CD4-positive, alpha-beta T cell (primary cell): ENCODE data around the gene HK1. TPM values are rescaled to one million over a fixed set of nuclear protein-coding genes. Genes with fewer than 3 reads are reported as not detected.

Experiments used
- ATAC-seq: fragments of 200-7000 bp; cut with Tn5 transposase; one replicate; pipeline ENCODE4 v1.10.0; 2022; ENCODE audit warnings: mild to moderate bottlenecking; ENCODE audit not compliant: poor library complexity
- CTCF ChIA-PET: fragments of 350-600 bp; sonication (Branson Sonifier 250); formaldehyde crosslinking; loops from one replicate; lab custom pipeline; 2021; ENCODE audit warnings: antibody characterized with exemption, inconsistent platforms; lab: Charles Lee
- POLR2A ChIA-PET: fragments of 350-600 bp; sonication (Branson Sonifier 250); formaldehyde crosslinking; loops from one replicate; lab custom pipeline; 2021; ENCODE audit warnings: antibody characterized with exemption, inconsistent platforms; lab: Charles Lee
- DNase-seq, 14 experiments: peaks; one replicate each; pipeline ENCODE4 v3.0.0-alpha.2; 2013 to 2020; ENCODE audit warnings: mixed read lengths in 2 of 14
- H3K27ac ChIP-seq, 2 donors: one replicate each; pipeline versions ENCODE4 v1.5.1 to v1.7.0; 2013; ENCODE audit warnings: low read length in 2 of 2, low read depth in 1 of 2, mild to moderate bottlenecking in 1 of 2
- H3K27me3 ChIP-seq, 2 experiments: 1 replicate in 1 of 2; 2 replicates in 1 of 2; pipeline versions ENCODE4 v1.6.1 to v1.7.0; 2013; ENCODE audit warnings: low read length in 2 of 2, control low read depth in 1 of 2, mild to moderate bottlenecking in 1 of 2, moderate library complexity in 1 of 2; ENCODE audit not compliant: insufficient read depth in 2 of 2, control insufficient read depth in 1 of 2
- H3K36me3 ChIP-seq: one replicate; pipeline ENCODE4 v1.6.1; 2013; ENCODE audit warnings: low read length, control low read depth; ENCODE audit not compliant: insufficient read depth
- H3K4me1 ChIP-seq: one replicate; pipeline ENCODE4 v1.6.1; 2013; ENCODE audit warnings: low read length, control low read depth; ENCODE audit not compliant: insufficient read depth
- H3K4me3 ChIP-seq: one replicate; pipeline ENCODE4 v1.5.1; 2013; ENCODE audit warnings: mild to moderate bottlenecking, low read length, moderate library complexity
- H3K9me3 ChIP-seq, 2 experiments: 1 replicate in 1 of 2; 2 replicates in 1 of 2; pipeline versions ENCODE4 v1.6.1 to v1.7.0; 2013; ENCODE audit warnings: low read length in 2 of 2, mild to moderate bottlenecking in 2 of 2, control low read depth in 1 of 2, moderate library complexity in 1 of 2; ENCODE audit not compliant: control insufficient read depth in 1 of 2, insufficient read depth in 1 of 2
- H3K27ac Mint-ChIP-seq: one replicate; pipeline ENCODE4 v1.8.0; 2020; ENCODE audit warnings: mixed read lengths
- H3K27me3 Mint-ChIP-seq: one replicate; pipeline ENCODE4 v1.8.0; 2021; ENCODE audit warnings: mixed read lengths
- H3K36me3 Mint-ChIP-seq: one replicate; pipeline ENCODE4 v1.8.0; 2021; ENCODE audit warnings: low read depth, mixed read lengths
- H3K4me1 Mint-ChIP-seq: one replicate; pipeline ENCODE4 v1.8.0; 2021; ENCODE audit warnings: low read depth, mixed read lengths
- H3K4me3 Mint-ChIP-seq: one replicate; pipeline ENCODE4 v1.8.0; 2020; ENCODE audit warnings: mild to moderate bottlenecking, mixed read lengths
- H3K9me3 Mint-ChIP-seq: one replicate; pipeline ENCODE4 v1.8.0; 2020; ENCODE audit warnings: mixed read lengths
- CTCF ChIP-seq: fragments of 200-600 bp; IDR thresholded peaks from one replicate; pipeline ENCODE4 v1.8.0; 2022; ENCODE audit warnings: antibody characterized with exemption, mild to moderate bottlenecking
- intact Hi-C, 2 experiments: fragments of 100-400 bp; cut with DNase I in 1 of 2; cut with micrococcal nuclease in 1 of 2; formaldehyde crosslinking; loops; one replicate each; pipeline versions ENCODE4 v1.15.1 to v1.9.0; 2023 to 2025; cut with DNase I, micrococcal nuclease
- total RNA-seq, 174 experiments: library from RNA in 2 of 174; stranded (reverse) in 2 of 174; gene quantifications; one replicate each; pipeline ENCODE4 v1.2.3 and lab custom pipeline; 2021 to 2026

HK1 gene
- total RNA-seq, 2 experiments from 2014 or later: 45.6 to 48.1 TPM

DNA sequence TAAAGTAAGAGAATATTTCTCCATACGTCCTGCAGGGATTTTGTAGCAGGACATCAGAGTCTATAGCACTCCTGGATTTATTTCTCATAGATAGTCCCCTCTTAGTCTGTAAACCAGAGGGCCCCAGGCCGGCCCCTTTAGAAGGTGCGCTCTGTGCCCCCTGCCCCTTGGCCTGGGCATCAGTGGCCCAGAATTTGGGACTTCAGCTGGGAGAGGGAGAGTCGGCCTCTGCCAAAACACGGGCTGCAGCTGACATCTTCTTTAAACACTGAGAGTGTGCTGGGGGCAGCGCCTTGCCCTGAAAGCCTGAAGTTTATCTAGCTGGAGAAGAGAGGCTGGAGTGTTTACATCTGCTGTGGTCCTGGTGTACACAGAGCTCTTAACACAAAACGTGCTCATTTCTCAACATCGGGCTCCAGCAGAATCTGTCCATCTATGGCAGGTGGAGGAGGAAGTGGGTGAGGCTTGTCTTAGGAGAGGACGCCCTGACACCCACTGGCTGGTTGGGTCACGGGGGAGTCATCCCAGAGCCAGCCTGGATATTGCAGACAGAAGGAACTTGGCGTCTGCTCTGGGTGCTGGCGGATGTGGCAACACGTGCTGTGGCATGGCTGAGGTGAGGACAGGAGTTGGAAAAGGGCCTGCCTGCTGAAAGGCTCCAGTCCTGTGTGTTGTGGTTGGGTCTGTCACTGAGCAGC lies 143.5 kb downstream of the HK1 start:
- Mint-ChIP-seq H3K36me3 (no peaks in the 10 kb centered on the region), H3K27me3 (no peaks in the 10 kb centered on the region), H3K4me3 (no peak overlapping the region), H3K9me3 (no peaks in the 10 kb centered on the region), H3K4me1 (peaks cover 44% of the 10 kb centered on the region), H3K27ac (peak overlapping the region; percentile 53)
- DNase-seq (no peak), ATAC-seq (no peak)
- Histone ChIP-seq H3K4me1 (peaks cover 54% of the 10 kb centered on the region), H3K4me3 (no peak overlapping the region), H3K36me3 (no peaks in the 10 kb centered on the region), H3K27ac (no peak overlapping the region), H3K27me3 (no peaks in the 10 kb centered on the region), H3K9me3 (no peaks in the 10 kb centered on the region)
- intact Hi-C loops: loop anchor here in 1 of 2 experiments (10.0 kb wide), 1 partner anchor 1657 kb away; no protein-coding TSS in a partner anchor
- TF ChIP-seq CTCF: no peak
- POLR2A ChIA-PET: no interaction called here
- CTCF ChIA-PET: no interaction called here

DNA sequence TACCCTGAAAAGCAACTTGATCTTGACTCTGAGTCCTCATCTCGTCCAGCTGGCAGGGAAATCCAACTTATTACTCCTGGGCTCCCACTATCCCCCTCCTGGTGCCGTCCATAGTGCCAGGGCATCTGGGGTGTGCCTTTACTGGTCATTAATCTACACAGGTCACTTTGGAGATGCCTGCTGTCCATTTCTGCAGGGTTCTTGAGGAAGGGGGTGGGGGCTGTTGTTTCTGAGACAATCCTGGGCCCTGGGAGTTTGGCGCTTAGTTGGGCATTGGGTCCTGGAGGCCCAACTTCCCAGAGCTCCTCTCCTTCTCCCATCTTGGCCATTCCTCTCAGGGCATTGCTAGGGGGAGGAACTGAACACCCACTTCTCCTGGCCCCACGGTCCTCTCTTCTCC lies 144.4 kb downstream of the HK1 start:
- H3K36me3 ChIP-seq: no peaks in the 10 kb centered on the region
- ATAC-seq: no peak
- no peaks in the 10 kb centered on the region for H3K9me3 ChIP-seq
- Mint-ChIP-seq H3K27ac (no peak overlapping the region), H3K27me3 (no peaks in the 10 kb centered on the region), H3K9me3 (no peaks in the 10 kb centered on the region), H3K4me1 (peaks cover 53% of the 10 kb centered on the region), H3K36me3 (no peaks in the 10 kb centered on the region), H3K4me3 (no peak overlapping the region)
- no peak for DNase-seq
- no peak overlapping the region for H3K27ac ChIP-seq
- H3K4me1 ChIP-seq: peaks cover 63% of the 10 kb centered on the region
- no peak for TF ChIP-seq CTCF
- no peak overlapping the region for H3K4me3 ChIP-seq
- ChIA-PET CTCF (no interaction called here), POLR2A (interaction anchor here (0.8 to 3.9 kb wide), 2 partner anchors 14 to 104 kb away, joined by 4 to 15 read pairs; no protein-coding TSS in a partner anchor)
- intact Hi-C loops: loop anchor here in 1 of 2 experiments (10.0 kb wide), 1 partner anchor 1658 kb away; no protein-coding TSS in a partner anchor
- no peaks in the 10 kb centered on the region for H3K27me3 ChIP-seq

GRCh38 chr10:69425041-69425440 lies 146.7 kb downstream of the HK1 start:
- Histone ChIP-seq H3K36me3 (no peaks in the 10 kb centered on the region), H3K27ac (peak overlapping the region; percentile 8 to 88), H3K4me1 (peaks cover 67% of the 10 kb centered on the region), H3K9me3 (no peaks in the 10 kb centered on the region), H3K27me3 (no peaks in the 10 kb centered on the region), H3K4me3 (no peak overlapping the region)
- Mint-ChIP-seq H3K27ac (peak overlapping the region; percentile 82), H3K4me3 (peak overlapping the region; percentile 6), H3K4me1 (peaks cover 61% of the 10 kb centered on the region), H3K27me3 (no peaks in the 10 kb centered on the region), H3K9me3 (no peaks in the 10 kb centered on the region), H3K36me3 (no peaks in the 10 kb centered on the region)
- CTCF ChIA-PET: interaction anchor here (1.2 to 1.9 kb wide), 2 partner anchors 17 to 25 kb away, joined by 3 to 7 read pairs; no protein-coding TSS in a partner anchor
- POLR2A ChIA-PET: interaction anchor here (1.1 to 3.9 kb wide), 4 partner anchors 16 to 106 kb away, joined by 3 to 15 read pairs (median 4); partner anchors contain the start of gene TSPAN15
- TF ChIP-seq CTCF: no peak
- ATAC-seq (no peak), DNase-seq (peak in 1 of 14 experiments; percentile 26)
- intact Hi-C loops: loop anchor here (2.0 to 10.0 kb wide), 5 partner anchors 14 to 1660 kb away; no protein-coding TSS in a partner anchor
